ENCODE results near the gene TIMP3.
"Not testable (repeated sequence)": the region's sequence is repeated elsewhere in the genome, so short reads cannot be mapped to it uniquely, and the experiment has no call there.

The TIMP3 gene

DNA sequence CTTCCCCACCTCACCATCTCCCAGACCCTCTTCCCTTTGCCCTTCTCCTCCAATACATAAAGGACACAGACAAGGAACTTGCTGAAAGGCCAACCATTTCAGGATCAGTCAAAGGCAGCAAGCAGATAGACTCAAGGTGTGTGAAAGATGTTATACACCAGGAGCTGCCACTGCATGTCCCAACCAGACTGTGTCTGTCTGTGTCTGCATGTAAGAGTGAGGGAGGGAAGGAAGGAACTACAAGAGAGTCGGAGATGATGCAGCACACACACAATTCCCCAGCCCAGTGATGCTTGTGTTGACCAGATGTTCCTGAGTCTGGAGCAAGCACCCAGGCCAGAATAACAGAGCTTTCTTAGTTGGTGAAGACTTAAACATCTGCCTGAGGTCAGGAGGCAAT, 58.2 kb downstream of the TIMP3 start:
- no peak for DNase-seq

DNA sequence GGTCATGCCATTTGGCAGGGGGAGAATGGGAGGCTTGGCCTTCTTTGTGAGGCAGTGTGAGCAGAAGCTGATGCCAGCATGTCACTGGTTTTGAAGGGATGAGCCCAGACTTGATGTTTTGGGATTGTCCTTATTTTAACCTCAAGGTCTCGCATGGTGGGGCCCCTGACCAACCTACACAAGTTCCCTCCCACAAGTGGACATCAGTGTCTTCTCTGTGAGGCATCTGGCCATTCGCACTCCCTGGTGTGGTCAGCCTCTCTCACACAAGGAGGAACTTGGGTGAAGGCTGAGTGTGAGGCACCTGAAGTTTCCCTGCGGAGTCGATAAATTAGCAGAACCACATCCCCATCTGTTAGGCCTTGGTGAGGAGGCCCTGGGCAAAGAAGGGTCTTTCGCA, 59.8 kb downstream of the TIMP3 start:
- DNase-seq: no peak

DNA sequence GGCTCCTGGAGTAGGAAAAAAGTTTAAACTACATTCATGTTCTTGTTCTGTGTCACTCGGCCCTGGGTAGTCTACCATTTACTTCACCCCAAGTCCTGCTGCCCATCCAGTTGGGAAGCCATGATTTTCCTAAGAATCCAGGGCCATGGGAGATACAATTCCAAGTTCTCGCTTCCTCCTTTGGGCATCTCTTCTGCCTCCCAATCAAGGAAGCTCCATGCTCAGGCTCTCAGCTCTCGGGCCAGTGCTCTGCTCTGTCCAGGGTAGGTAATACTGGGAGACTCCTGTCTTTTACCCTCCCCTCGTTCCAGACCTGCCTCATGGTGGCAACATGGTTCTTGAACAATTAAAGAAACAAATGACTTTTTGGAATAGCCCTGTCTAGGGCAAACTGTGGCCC, 60.6 kb downstream of the TIMP3 start:
- no peak for DNase-seq

DNA sequence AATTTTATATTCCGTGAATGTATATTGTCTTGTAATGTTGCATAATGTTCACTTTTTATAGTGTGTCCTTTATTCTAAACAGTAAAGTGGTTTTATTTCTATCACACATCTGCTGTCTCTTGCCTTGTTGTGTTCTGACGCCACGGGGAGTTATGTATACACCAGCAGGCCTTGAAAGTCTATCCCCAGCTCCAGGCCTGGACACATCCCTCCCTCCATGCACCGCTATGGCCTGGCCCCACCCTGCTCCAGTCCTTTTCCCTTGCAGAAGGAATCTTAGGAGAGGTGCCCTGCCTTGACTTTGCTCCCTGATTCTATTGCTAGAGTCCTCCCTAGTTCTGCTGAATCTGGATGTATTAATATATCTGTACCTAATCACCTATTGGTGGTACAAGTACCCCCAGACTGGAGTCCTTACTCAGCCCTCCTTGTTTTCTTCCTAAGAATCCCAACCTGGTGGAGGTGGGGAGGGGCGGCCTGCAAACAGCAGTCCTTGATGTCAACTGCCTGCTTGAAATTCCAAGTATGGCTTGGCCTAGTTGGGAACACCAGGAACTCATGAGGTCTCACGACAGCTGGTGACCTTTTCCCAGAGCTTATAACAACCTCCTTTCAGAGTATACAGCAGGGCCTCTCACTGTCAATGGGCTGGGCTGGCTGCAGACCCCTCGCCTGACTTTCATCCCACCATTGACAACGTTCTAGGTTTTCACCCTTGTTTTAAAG, 61.6 kb downstream of the TIMP3 start:
- no peak for DNase-seq

DNA sequence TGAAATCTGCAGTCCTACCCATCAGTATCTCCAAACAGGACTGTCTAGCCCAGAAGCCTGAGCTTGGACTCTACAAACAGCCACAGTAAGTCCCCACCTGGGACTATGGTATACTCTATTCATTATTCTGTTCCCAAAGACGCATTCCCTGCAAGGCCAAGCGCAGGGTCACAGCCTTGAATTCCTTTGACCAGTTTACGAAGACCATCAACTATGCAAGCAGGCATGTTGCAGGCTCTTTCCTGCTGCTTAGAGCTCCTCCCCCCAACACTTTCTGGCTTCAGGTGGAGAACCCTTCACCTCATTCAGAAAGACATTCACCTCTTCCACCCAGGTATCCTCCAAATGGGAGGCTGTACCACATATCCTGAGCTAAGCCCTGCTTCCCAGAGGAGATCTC, 62.5 kb downstream of the TIMP3 start:
- no peak for DNase-seq

DNA sequence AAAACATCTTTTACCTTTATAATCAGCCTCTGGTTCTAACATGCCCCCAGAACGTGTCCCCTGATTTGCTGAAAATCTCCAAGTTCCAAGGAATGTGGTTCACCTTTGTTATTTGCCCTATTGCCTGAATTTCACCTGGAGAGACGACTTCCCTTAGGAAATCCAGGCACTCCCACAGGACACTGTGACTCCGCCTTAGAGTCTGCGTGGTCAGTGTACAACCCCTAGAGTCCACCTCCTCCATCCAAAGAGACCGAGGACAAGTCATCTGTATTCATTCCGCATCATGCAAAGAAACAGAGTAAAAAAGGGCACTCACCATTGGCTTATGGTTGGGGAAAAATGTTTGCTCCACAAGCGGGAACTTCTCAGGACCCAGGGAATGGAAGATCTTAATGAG, 63.1 kb downstream of the TIMP3 start:
- DNase-seq: no peak

DNA sequence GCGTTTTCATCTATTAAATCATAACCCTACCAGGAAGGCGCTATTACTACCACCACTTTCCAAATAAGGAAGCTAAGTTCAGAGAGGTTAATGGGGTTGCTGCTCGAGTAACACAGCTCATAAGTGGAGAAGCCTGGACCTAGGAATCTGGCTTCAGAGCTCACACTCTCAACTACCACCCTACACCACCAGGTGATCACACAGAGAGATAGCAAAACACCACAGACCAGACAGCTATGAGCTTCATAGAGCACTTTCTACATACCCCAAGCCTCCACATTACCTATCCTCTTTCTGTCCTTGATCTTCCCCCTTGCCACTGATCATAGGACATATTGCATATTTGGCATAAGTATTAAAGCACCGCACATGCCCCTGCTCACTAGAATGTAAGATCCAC, 65.4 kb downstream of the TIMP3 start:
- DNase-seq: no peak

DNA sequence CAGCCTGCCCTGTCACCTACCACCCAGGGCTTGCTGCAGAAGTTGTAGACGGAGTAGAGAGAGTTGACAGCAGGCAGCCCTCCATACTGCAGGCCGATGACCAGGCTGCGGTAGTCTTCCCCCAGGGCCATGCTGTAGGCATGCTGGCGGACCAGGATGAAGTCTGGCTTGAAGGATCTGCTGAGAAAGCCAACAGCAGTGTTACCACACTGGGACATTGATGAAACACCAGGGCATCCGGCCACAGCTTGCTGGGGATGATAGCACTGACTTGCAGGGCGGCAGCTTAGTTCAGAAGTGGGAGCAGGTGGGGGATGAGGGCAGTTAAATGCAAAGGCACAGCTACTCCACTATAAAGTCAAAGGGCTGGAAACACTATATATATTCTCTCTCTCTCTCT, 67.4 kb downstream of the TIMP3 start:
- no peak for DNase-seq

DNA sequence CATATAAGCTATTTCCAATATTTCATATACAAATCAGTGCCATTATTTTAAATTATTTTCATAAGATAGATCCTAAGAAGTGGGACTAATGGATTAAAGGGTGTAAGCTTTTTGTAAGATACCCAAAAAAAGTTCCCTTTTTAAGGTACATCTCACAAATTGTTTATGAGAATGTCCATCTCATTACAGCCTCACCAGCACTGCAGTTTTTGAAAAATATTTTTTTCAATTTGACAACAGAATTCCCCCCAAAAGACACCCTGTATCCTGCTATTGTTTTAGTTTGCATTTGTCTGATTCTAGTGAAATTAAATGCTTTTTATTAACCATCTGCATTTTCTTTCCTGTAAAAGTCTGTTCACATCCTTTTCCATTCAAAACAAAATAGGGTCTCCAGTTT, 69.0 kb downstream of the TIMP3 start:
- DNase-seq: no peak

DNA sequence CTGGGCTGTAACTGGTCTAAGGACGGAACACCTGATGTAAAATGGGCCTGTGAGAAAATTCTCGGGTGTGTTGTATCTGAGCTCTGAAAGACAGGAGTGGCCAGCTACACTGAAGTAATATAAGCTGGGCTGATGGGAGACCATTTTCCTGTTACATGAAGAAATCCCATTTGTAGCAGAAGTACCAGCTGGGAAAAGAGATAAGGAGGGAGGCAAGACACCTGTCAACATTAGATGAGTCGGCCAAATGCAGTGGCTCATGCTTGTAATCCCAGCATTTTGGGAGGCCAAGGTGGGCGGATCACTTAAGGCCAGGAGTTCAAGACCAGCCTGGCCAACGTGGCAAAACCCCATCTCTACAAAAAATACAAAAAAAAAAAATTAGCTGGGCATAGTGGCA, 72.1 kb downstream of the TIMP3 start:
- not testable (repeated sequence) for DNase-seq

DNA sequence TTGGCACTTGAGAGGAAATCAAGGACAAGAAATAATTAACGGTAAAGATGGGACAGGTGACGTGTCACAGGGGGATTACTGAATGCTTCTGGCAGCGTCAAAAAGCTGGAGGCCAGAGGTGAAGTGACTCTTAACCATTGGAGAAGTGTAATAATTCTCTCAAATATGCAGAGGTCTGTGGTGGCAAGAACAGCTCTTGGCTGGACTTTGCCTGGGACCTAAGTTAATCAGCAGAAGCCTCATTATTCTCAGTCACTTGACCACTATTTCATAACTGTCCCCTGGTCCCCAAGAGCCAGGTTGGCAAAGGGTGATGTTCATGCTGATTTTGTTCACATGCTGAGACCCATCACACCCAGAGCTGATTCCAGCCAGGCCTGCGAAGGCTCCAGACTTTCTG, 72.9 kb downstream of the TIMP3 start:
- no peak for DNase-seq

DNA sequence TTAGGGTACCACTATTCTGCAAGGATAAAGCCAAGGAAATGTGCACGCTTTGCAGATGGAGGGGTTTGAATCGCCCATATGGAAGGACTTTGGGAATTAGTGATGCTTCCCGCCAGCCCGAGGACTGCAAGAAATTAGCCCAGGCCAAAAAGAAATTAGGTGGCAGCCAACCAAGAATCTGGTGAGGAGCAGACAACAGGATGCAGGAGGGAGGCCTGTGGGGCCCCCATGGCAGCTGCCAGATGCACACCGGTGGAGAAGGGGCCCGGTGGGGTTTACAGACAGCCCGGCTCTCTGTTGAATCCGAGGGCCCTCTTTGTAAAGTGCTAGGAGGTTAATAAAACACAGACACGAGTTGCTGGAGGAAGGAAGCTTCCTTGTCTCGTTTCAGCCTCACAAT, 73.5 kb downstream of the TIMP3 start:
- no peak for DNase-seq

DNA sequence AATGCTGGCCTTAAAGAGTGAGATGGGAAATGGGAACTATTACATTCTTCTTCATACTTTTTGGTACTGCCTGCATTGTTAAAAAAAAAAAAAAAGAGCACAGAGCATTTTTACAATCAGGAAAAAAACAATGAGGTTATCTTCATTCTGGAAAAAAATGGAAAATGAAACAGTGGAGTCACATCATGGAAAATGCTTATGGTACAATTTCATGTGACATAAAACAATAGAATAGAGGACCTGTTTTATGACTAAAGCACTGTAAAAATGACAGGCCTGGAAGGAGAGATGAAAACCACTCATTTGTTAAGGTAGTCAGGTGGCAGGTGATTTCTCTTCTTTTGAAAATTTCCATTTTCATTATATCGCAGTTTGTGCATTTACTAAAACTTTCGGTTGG, 75.0 kb downstream of the TIMP3 start:
- DNase-seq: no peak

DNA sequence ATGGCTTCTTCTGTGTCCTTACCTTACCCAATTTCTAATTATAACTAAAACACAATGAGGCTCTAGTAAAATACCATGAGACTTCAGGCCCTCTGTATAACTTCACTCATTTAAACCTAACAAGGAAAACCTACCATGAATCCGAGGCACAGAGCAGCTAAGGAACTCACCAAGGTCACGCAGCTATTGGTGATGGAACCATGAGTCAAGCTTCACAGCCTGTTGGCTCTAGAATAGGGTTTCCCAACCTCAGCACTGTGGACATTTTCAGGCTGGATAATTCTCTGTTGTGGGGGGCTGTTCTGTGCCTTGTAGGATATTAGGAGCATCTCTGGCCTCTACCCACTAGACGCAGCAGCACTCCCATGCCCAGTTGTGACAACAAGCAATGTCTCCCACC, 75.7 kb downstream of the TIMP3 start:
- no peak for DNase-seq

DNA sequence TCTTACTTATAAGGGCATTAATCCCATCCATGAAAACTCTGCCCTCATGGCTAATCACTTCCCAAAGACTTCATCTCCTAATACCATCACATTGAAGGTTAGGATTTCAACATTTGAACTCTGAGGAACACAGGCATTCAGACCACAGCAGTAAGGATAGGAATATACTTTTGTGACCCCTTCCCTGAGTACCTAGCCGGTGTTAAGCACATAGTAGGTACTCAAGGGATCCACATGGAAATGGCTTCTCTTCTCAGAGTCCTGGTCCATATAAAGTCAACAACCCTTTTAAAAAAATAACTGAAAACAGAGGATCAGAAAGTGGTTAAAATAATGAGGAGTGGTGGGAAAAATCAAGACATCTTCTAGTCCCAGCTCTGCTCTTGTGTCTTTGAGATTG, 78.0 kb downstream of the TIMP3 start:
- DNase-seq: no peak

DNA sequence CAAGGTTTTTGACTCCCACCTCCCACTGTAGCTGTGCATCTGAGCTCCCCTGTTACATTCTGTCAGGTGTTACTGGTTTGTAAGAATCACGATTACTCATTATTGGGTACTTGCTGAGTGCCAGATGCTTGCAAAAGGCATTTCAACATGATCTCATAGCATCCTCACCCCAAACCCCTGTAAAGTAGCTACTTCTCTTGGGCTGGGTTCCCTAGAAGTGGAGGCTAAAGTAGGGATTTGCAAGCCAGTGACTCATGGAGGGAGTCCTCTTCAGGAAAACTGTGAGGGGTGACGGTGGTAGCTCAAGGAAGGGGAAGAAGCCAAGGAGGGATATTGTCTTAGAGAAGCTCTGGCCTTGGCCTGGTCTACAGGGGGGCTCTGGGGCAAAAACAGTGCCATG, 78.6 kb downstream of the TIMP3 start:
- no peak for DNase-seq

DNA sequence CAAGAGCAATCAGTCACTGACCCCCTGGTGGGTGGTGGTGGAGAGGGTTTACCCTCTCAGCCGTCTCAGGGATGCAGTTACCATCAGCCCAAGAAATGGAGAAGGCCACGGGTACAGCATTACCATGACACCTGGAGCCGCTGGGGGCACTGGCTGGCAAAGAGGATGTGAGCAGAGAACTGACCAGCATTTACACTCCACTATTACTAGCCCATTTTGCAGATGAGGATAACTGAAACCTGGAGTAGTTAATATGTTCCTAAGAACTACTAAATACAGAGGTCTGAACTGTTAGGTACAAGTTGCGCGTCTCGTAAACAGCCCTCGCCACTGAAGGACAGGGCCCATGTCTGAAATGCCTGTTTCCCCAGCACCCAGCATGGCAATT, 79.0 kb downstream of the TIMP3 start:
- DNase-seq: no peak

DNA sequence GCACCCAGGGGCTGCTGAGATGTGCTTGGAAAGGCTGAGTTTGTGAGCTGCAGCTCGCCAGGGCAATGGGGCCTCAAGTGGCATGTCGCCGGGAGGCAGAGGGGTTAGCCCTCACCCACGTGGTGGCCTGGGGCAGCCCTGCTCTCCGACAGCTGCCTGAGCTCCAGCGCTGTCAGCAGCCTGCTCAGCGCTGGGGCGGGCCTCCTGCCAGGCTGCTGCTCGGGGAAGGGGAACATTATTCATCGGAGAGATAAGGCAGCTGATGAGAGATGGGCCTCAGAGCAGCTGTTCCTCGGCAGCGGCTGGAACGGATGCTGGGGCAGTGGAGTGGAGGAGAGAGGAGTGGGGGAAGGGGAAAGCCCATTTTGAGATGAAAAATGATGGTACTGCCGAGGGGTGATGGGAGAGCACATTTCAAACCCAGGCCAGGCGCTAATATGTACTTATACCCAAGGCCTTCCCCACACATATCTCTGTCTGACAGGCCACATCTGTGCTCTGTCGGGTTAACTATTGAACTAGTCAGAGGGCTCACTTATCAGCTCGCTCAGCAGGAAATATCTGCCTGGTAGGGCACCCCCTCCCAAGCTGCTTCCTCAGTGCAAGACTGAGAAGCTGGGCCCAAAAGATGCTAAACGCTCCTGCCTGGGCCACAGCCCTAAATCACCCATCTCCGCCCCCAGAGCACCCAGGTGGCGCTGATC, 79.5 kb downstream of the TIMP3 start:
- DNase-seq: peak; percentile 80

DNA sequence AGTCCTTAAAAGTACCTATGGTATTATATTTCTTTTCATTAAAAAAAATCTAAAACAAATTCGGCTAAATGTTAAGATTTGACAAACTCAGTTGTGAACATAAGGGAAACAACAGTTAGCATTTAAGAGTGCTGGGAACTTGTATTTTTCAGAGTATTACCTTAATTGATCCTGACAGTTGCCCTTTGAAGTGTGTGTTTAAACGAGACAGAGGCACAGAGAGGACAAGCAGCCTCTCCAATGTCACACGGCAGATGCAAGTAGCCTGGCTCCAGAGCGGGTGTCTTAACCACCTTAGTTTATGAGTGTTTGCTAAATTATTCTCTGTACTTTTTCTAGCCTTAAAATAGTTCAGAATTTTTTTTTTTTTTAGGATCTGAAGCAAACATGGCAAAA, 80.9 kb downstream of the TIMP3 start:
- DNase-seq: no peak

DNA sequence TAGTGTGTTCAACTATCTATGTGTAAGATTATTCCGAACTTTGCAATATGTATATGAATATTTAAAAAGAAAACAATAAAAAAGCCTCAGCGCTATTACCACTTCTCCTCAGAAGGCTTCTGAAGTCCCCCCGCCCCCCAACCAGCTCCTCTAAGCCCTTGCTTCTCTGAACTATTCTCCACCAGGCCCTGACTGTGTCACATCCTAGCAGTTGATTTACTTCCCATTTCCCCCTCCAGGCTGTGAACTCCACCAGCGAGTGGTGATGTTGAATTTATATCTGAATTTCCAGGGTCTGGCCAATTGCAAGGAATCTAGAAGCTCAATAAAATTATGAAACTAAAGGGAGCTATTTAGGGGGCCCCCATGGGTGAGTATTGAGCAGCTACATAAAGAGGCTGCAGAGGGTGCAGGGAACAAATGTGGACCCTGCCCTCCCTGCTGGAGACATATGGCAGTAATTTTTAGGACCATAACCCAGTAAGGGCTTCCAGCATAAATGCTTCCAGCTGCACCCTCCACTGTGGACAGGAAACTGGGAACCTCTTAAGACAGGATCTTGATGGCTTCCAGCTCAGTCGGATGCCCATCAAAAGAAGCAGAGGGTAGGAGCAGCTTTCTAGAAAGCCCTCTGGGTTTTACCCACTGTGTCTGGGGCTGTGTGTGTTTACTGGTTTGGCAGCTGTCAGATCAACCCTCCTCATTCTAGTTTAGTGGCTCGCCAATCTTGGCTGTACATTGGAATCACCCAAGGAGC, 81.4 kb downstream of the TIMP3 start:
- no peak for DNase-seq

DNA sequence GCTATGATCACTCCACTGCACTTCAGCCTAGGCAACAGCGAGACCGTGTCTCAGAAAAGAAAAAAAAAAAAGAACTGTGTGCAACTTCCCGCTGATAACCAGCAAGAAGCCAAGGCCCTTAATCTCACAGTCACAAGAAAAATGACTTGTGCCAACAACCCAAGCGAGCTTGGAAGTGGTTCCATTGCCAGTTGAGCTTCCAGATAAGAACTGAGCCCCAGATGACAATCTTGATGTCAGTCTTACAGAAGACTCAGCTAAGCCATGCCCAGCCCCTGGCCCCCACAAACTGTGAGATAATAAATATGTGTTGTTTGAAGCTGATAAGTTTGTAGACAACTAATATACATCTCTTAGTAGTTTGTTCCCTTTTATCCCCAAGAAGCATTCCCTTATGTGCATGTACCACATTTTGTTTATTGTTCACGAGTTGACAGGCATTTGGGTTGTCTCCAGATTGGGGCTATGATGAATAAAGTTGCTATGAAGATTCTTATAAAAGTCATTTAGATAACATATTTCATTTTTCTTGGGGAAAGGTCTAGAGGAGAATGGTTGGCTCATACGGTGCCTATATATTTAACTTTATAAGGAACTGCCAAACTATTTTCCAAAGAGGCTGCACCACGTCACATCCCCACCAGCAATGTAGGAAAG, 85.9 kb downstream of the TIMP3 start:
- no peak for DNase-seq

DNA sequence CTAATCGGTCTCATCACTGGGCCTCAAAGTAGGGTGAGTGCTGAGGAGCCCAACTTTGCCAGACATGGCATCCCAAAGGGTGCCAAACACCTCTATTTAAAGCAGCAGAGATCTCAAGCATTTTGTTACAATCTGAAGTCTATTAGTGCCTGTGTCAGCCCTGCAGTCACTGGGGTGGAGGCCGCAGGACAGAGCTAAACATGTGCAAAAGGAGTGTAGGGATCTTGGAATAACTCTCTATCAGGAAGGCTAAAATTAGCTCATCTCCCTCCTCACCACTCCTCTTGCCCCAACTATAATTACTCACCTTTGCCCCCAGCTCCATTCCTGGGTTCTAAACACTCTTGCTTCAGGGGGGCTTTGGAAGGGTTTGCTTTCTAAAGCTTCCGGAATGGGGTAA, 87.5 kb downstream of the TIMP3 start:
- no peak for DNase-seq

DNA sequence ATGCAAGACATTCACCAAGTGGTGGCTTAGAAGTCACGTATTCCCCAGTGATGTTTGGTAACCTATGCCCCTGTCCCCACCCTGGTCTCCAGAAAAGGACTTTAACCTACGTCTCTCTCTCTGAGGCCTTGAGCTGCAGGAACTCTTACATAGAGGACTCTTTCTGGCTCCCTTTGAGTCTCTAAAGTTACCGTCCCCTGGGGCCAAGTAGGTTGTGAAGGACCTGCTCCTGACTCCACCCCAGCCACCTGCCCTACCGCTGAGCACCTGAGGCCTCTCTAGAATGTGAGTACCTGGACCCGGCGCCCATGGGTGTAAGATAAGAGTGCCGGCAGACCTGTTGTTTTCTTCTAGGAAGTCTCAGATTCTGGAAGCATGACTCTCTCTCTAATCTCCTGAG, 95.4 kb downstream of the TIMP3 start:
- no peak for DNase-seq

DNA sequence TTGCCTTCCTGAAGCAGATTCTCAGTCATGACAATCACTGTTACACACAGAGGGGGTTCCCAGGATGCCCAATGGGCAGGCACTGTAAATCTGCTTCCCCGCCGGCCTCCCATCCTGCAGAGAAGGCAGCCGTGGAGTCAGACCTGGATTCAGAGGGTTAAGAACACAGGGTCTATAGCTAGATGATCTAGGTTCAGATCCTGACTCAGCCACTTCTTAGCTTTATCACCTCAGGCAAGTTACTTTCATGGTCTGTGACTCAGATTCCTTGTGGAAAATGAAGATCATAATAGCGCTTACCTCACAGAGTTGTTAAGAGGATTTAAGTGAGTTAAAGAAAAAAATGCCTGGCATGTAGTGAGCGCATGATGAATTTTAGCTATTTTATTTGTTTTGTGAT, 95.9 kb downstream of the TIMP3 start:
- no peak for DNase-seq

All from NCI-H1694 treated with DMSO at 0.1 percent for 48 hours (cell line).